Loucy (cell line): ENCODE measurements around the gene RNLS.

Source experiments
- H2AFZ ChIP-seq: fragments of 200-600 bp; sonication (generic); 2 replicates; pipeline ENCODE4 v1.6.0; 2016; ENCODE audit warnings: antibody characterized with exemption, mild to moderate bottlenecking, low read length, moderate library complexity
- H3F3A ChIP-seq: fragments of 200-600 bp; 2 replicates; pipeline ENCODE4 v1.6.0; 2016; ENCODE audit warnings: antibody characterized with exemption, low read depth, mild to moderate bottlenecking
- H3K27me3 ChIP-seq: fragments of 200-600 bp; sonication (generic); 2 replicates; pipeline ENCODE4 v1.6.1; 2014; ENCODE audit warnings: low read length, mild to moderate bottlenecking; ENCODE audit not compliant: insufficient read depth, poor library complexity, severe bottlenecking
- H3K36me3 ChIP-seq: fragments of 200-600 bp; sonication (generic); 2 replicates; pipeline ENCODE4 v1.6.1; 2016; ENCODE audit warnings: low read length; ENCODE audit not compliant: insufficient read depth
- H3K4me1 ChIP-seq: fragments of 200-600 bp; sonication (generic); 2 replicates; pipeline ENCODE4 v1.5.1; 2014; ENCODE audit warnings: low read length, mild to moderate bottlenecking; ENCODE audit not compliant: insufficient read depth, poor library complexity, severe bottlenecking
- H3K4me2 ChIP-seq: fragments of 200-600 bp; sonication (generic); 2 replicates; pipeline ENCODE4 v1.6.0; 2014; ENCODE audit warnings: antibody characterized with exemption, low read length, low read depth, mild to moderate bottlenecking; ENCODE audit not compliant: poor library complexity, severe bottlenecking
- H3K4me3 ChIP-seq: fragments of 200-600 bp; sonication (generic); 2 replicates; pipeline ENCODE4 v1.5.1; 2014; ENCODE audit warnings: low read length, mild to moderate bottlenecking, mixed read lengths; ENCODE audit not compliant: poor library complexity, severe bottlenecking
- H3K79me2 ChIP-seq: fragments of 200-600 bp; sonication (generic); 2 replicates; pipeline ENCODE4 v1.6.1; 2014; ENCODE audit warnings: low read length; ENCODE audit not compliant: insufficient read depth
- H3K9ac ChIP-seq: fragments of 200-600 bp; sonication (generic); 2 replicates; pipeline ENCODE4 v1.6.0; 2014; ENCODE audit warnings: mild to moderate bottlenecking, low read depth, low read length, moderate library complexity; ENCODE audit not compliant: poor library complexity, severe bottlenecking
- H3K9me2 ChIP-seq: fragments of 200-600 bp; sonication (generic); replicated peaks from 2 replicates; pipeline ENCODE4 v1.6.1; 2016; ENCODE audit warnings: low read depth, low read length, mixed read lengths
- H3K9me3 ChIP-seq: fragments of 200-600 bp; sonication (generic); 2 replicates; pipeline ENCODE4 v1.6.1; 2014; ENCODE audit warnings: mild to moderate bottlenecking, antibody characterized with exemption, low read length, low read depth; ENCODE audit not compliant: insufficient read depth
- H4K20me1 ChIP-seq: fragments of 200-600 bp; sonication (generic); 2 replicates; pipeline ENCODE4 v1.6.0; 2014; ENCODE audit warnings: antibody characterized with exemption, low read length, mild to moderate bottlenecking; ENCODE audit not compliant: insufficient read depth, poor library complexity, severe bottlenecking
- CTCF ChIP-seq: fragments of 200-600 bp; sonication (generic); conservative IDR thresholded peaks from 2 replicates; pipeline ENCODE4 v1.5.1; 2014; ENCODE audit warnings: mild to moderate bottlenecking, antibody characterized with exemption, low read length
- EZH2phosphoT487 ChIP-seq: fragments of 200-600 bp; IDR thresholded peaks from 2 replicates; pipeline ENCODE4 v1.6.1; 2018; ENCODE audit warnings: antibody characterized with exemption, mild to moderate bottlenecking, moderate library complexity, borderline replicate concordance

Gene RNLS

GRCh38 chr10:88385601-88386203, 197.4 kb downstream of the RNLS start:
- peaks cover 18% of the 10 kb centered on the region for H3K36me3 ChIP-seq
- peaks cover 76% of the 10 kb centered on the region for H3K4me1 ChIP-seq
- peak overlapping the region; percentile 72 for H3K4me3 ChIP-seq
- H3K9me2 ChIP-seq = no peaks in the 10 kb centered on the region
- peaks cover 20% of the 10 kb centered on the region for H3K79me2 ChIP-seq
- H3F3A ChIP-seq = peaks cover 25% of the 10 kb centered on the region
- peaks cover 25% of the 10 kb centered on the region for H3K9me3 ChIP-seq
- peak overlapping the region; percentile 99 for H3K9ac ChIP-seq
- no peaks in the 10 kb centered on the region for H4K20me1 ChIP-seq
- no peak for TF ChIP-seq EZH2phosphoT487
- TF ChIP-seq CTCF = 0 out of 2 replicates have a peak, but pooled peaks have one; percentile 11
- no peaks in the 10 kb centered on the region for H3K27me3 ChIP-seq
- H3K4me2 ChIP-seq = peak overlapping the region; percentile 97
- H2AFZ ChIP-seq = no peak overlapping the region

- Histone ChIP-seq H2AFZ (no peak overlapping the region), H3K4me3 (no peak overlapping the region), H3K27me3 (no peaks in the 10 kb centered on the region), H3K4me1 (peaks cover 61% of the 10 kb centered on the region), H3K9ac (peak overlapping the region; percentile 10), H3F3A (peaks cover 25% of the 10 kb centered on the region), H3K36me3 (peaks cover 18% of the 10 kb centered on the region), H4K20me1 (no peaks in the 10 kb centered on the region), H3K79me2 (peaks cover 9% of the 10 kb centered on the region), H3K4me2 (peak overlapping the region; percentile 8), H3K9me3 (peaks cover 25% of the 10 kb centered on the region), H3K9me2 (no peaks in the 10 kb centered on the region)
- no peak for TF ChIP-seq CTCF
- no peak for TF ChIP-seq EZH2phosphoT487
Observed at GRCh38 chr10:88383276-88383675, 199.8 kb downstream of the RNLS start.

- no peaks in the 10 kb centered on the region for H3K9me2 ChIP-seq
- H3K4me1 ChIP-seq = peaks cover 55% of the 10 kb centered on the region
- H3K4me2 ChIP-seq = no peak overlapping the region
- H3K27me3 ChIP-seq = no peaks in the 10 kb centered on the region
- H4K20me1 ChIP-seq = no peaks in the 10 kb centered on the region
- H2AFZ ChIP-seq = no peak overlapping the region
- H3K79me2 ChIP-seq = peaks cover 3% of the 10 kb centered on the region
- H3K9ac ChIP-seq = no peak overlapping the region
- H3K36me3 ChIP-seq = peaks cover 18% of the 10 kb centered on the region
- H3F3A ChIP-seq = peaks cover 25% of the 10 kb centered on the region
- H3K4me3 ChIP-seq = no peak overlapping the region
- TF ChIP-seq CTCF = no peak
- TF ChIP-seq EZH2phosphoT487 = no peak
- peaks cover 25% of the 10 kb centered on the region for H3K9me3 ChIP-seq
Observed at GRCh38 chr10:88382699-88383098, 200.4 kb downstream of the RNLS start.
